Islet of Langerhans (tissue), 1 donor: ENCODE measurements around the gene DUSP5.
"Not testable (repeated sequence)": the region's sequence is repeated elsewhere in the genome, so short reads cannot be mapped to it uniquely, and the experiment has no call there.

Source experiments
- FAIRE-seq: peaks from one replicate; lab custom pipeline; 2011; peaks lifted over from hg19 to GRCh38; lab: Jason Lieb, UNC

Gene DUSP5

DNA sequence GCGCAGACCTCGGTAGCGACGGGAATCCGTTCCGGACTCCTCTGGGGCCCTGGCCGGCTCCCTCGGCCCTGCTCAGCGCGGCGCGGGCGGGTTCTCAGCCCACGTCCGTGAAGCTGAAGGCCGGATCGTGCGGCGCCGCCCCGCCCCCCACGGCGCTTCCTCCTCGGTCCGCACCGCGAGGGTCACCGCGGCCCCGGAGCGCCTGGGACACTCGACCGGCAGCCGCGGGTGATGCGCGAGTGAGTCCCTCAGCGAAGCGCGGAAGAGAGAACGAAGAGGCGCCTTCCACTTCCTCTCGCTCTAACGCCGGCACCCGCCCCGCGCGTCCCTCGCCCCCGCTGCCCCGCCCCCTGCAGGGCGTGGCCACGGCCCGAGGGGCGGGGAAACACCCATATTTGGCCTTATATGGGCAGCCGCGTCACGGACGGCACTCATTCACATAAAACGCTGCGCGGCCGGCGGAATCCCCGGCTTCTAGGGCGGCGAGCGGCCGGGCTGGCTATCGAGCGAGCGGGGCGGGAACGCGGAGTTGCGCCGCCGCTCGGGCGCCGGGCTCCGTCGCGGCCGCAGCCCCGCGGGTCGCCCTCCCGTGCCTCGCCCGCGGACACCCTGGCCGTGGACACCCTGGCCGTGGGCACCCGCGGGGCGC is at the start of gene DUSP5:
TSS of gene DUSP5 (plus strand) at position 470 of the 649 bp plus-strand sequence. CDS start 215 bp downstream, outside the sequence.
- FAIRE-seq = no peak

GRCh38 chr10:110448682-110449418 is 48.9 kb upstream of the DUSP5 start:
- no peak for FAIRE-seq

GRCh38 chr10:110455446-110455845 is 42.3 kb upstream of the DUSP5 start:
- FAIRE-seq = no peak

- FAIRE-seq = no peak
These were observed 41.7 kb upstream of the DUSP5 start for GRCh38 chr10:110456046-110456445.

- no peak for FAIRE-seq
These were observed 41.1 kb upstream of the DUSP5 start for GRCh38 chr10:110456523-110457091.

- no peak for FAIRE-seq
These were observed 39.9 kb upstream of the DUSP5 start for GRCh38 chr10:110457851-110458250.

DNA sequence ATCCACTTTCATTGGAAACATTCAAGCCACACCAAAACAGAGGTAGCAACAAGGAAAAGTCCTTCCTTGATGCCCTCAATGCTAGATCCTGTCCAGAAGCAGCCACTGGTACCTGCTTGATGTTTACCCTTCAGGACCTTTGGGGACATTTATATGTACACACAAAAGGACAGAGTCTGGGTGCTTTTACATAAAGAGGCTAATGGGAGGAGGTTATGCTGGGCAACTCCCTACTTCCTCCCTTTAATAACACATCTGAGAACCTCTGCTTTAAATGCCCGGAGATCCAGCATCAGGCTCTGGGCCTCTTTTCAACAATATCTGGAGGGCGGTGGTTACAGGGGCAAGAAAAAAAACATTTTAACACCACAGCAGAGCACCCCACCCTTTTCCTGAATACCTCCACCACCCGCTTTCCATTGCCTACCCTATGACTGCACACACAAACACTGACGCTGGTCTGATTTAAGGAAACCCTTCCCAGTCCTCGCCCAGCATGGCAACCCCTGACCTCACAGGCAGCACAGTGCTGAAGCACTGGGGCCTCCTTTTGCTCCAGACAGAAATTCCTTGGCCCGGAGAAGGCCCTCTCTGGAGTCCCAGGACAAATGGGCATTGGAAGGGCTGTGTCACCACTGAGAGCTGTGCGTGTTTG is 39.3 kb upstream of the DUSP5 start:
- FAIRE-seq = no peak

DNA sequence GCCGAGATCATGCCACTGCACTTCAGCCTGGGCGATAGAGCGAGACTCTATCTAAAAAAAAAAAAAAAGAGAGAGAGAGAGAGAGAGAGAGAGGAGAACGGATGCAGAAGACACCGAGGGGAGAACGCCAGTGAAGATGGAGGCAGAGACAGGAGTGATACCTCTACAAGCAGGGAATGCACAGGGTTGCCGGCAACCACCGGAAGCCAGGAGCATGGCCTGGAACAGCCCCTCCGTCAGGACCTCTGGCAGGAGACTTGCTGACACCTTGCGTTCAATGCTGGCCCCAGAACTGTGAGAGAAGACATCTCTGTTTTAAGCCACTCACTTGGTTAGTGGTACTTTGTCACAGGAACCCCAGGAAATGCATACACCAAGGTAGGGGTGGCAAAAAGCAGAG is 38.1 kb upstream of the DUSP5 start:
- no peak for FAIRE-seq

DNA sequence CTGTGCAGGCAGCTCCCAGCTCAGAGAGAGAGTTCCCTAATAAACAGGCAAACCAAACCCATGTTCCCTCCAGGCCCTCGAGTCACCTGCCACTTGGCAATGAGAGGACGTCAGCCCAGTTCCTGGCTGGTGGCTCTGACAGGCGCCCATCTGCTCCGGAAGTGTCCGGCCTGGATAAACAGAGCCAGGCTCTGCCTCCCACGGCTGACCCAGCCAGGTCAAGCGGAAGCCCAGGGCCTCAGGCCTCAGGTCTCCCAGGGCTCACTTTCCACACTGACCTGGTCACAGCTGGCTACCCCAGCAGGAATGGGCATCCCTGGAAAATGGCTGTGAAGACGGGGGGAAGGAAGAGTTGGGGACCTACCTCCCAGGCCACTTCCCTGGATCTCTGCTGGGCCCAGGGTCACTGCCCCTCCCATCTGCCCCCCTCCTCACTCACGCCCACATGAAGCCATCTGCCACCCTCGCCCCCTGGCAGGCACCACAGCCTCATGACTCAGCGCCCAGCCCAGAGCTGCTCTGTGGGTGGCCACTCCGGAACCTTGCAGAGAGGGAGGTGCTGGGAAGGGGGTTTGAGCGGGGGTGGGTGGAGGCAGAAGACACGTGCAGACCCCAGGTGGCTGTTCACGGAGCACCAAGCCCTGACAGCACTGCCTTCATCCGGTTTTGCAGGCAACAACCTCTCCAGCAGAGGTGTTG is 37.4 kb upstream of the DUSP5 start:
- FAIRE-seq = no peak

DNA sequence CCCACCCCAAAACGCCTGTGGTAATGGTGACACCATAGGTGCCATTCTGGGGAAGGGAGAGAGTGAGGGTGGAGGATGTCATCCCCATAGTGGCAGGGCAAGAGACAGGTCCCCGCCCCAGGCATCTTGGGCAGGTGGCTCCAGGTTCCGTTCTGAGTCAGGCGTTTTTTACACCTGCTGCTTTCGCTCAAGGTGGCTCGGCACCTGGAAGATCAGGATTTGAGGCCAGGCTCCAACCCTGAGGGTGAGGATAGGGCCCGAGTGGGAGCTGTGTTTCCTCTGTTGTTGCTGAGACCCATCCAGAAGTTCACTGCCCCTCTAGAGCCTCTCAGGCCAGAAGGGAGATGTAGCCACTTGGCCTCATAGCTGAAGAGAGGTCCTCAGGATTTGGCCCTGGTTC is 36.6 kb upstream of the DUSP5 start:
- FAIRE-seq = no peak

GRCh38 chr10:110461530-110461929 is 36.2 kb upstream of the DUSP5 start:
- no peak for FAIRE-seq

DNA sequence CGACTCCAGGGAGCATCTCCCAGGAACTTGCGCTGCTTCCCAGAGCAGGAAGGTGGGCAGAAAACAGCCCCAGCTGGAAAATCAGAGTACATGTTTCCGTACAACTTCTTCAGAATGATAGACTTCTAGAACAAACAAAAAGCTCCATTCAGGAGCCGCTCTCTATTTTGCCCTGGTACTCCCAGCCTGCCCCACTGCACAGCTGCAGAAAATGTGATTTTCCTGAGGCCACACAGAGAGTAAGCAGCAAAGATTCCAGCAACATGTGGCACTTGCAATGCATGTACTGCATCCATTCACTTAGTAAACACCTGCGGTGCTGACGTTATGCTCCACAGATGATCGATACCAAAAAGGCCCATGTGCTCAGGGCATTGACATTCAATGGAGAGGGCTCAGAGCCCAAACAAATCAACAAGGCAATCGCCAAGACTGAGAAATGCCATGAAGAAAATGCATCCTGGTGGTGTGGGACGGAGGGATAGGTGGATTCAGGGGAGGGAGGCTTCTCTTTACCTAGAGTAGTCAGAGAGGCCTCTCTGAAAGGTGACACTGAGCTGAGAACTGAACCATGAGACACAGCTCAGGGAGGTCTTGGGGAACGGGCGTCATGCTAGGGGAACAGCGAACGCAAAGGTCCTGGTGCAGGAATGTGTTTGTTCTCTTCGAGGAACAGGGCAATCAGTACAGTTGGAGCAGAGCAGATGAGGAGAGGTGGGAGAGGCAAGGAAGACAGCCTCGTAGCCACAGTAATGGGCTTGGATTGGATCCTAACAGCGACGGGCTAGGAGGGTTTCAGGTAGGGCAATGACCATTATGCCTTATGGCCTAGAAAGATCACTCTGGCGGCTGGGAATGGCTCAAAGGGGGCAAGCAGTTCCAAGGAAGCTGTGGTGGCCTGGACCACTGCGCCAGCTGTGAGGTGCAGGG is 35.3 kb upstream of the DUSP5 start:
- FAIRE-seq = no peak

DNA sequence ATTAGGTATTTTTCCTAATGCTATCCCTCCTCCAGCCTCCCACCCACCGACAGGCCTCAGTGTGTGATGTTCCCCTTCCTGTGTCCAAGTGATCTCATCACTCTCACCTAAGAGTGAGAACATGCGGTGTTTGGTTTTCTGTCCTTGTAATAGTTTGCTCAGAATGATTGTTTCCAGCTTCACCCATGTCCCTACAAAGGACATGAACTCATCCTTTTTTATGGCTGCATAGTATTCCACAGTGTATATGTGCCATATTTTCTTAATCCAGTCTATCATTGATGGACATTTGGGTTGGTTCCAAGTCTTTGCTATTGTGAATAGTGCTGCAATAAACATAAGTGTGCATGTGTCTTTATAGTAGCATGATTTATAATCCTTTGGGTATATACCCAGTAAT is 29.4 kb upstream of the DUSP5 start:
- FAIRE-seq = not testable (repeated sequence)

DNA sequence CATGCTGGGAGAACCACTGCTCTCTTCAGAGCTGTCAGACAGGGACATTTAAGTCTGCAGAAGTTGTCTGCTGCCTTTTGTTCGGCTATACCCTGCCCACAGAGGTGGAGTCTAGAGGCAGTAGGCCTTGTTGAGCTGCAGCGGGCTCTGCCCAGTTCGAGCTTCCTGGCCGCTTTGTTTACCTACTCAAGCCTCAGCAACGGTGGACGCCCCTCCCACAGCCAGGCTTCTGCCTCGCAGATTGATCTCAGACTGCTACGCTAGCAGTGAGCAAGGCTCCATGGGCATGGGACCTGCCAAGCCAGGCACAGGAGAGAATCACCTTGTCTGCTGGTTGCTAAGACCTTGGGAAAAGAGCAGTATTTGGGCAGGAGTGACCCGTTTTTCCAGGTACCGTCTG is 27.2 kb upstream of the DUSP5 start:
- not testable (repeated sequence) for FAIRE-seq

DNA sequence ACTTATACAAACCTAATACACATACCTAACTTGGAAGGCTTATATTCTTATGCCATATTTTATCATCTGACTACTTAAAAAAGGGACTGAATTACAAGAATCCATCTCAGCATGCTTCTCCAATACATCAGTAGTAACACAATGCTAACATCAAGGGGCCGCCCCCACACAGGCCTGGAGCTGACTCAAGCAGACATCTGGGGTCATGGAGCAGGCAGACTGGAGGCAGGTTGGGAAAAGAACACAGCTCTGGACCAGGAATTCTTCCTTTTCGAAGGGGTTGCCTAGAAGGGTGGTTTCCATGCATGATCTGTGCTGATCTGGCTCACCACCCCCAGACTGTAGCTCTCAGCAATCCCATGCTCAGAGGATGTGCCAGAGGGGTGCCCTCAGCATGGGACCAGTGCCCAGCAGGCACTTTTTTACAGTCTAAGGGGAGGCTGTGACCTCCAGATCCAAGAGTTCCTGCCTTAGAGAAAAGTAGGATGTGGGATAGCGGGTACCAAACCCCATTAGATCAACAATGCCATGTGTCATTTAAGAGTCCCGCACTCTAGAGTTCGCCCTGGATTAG is 26.1 kb upstream of the DUSP5 start:
- no peak for FAIRE-seq

GRCh38 chr10:110474017-110474416 is 23.7 kb upstream of the DUSP5 start:
- FAIRE-seq = no peak

GRCh38 chr10:110474826-110475225 is 22.9 kb upstream of the DUSP5 start:
- no peak for FAIRE-seq

- no peak for FAIRE-seq
These were observed 21.8 kb upstream of the DUSP5 start for GRCh38 chr10:110475722-110476515.

DNA sequence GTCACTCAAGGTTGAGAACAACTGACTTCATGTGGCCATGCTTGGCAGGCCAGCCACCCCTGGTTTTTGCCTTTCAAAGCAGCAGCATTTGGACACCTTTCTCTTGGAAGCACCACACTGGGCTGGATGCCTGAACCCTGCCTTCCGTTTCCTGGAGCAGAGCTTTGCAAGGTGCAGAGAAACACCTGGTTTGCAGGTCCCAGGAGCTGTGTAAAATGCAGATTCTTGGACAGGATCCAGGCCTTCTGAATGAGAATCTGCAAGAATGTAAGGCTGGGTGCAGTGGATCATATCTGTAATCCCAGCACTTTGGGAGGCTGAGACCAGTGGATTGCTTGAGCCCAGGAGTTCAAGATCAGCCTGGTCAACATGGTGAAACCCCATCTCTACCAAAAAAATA is 18.0 kb upstream of the DUSP5 start:
- FAIRE-seq = no peak

DNA sequence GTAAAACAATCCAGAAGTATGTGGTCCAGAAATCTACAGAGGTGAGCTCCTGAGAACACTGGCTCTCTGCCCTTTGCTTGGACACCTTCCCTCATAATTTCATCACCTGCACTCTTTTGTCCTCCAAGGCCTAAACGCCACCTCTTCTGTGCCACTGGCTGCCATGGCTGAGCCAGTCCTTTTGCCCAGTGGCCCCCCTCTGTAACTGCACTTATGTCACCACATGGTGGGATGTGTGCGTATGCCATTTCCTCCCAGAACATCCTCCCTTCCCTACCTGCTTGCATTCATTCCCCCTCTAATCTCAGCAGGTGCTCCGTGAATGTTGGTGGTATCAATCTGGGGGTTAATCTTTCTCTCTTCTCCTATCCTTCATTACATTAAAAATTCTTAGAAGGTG is 17.3 kb upstream of the DUSP5 start:
- FAIRE-seq = no peak
